IMR-90 (cell line): ENCODE measurements around the gene CCDC69.

Experiments used
- BHLHE40 ChIP-seq: fragments of 150-350 bp; IDR thresholded peaks from 2 replicates; pipeline ENCODE4 v1.6.1; 2016; ENCODE audit warnings: mild to moderate bottlenecking, low read depth, low read length
- CTCF ChIP-seq: conservative IDR thresholded peaks from 2 replicates; pipeline ENCODE4 v1.5.1; 2012; ENCODE audit warnings: mild to moderate bottlenecking, low read depth, low read length, improper control_type of control experiment
- FOS ChIP-seq: fragments of 150-350 bp; IDR thresholded peaks from 2 replicates; pipeline ENCODE4 v1.6.1; 2016; ENCODE audit warnings: low read depth, low read length
- MAFK ChIP-seq: IDR thresholded peaks from 2 replicates; pipeline ENCODE4 v1.6.1; 2012; ENCODE audit warnings: low read depth, low read length, improper control_type of control experiment
- MAZ ChIP-seq: IDR thresholded peaks from 2 replicates; pipeline ENCODE4 v1.6.1; 2012; ENCODE audit warnings: low read depth, mild to moderate bottlenecking, low read length, improper control_type of control experiment, moderate library complexity, borderline replicate concordance
- MXI1 ChIP-seq: IDR thresholded peaks from 2 replicates; pipeline ENCODE4 v1.6.1; 2012; ENCODE audit warnings: low read depth, mild to moderate bottlenecking, low read length, moderate library complexity, borderline replicate concordance
- NFE2L2 ChIP-seq: fragments of 150-350 bp; IDR thresholded peaks from 2 replicates; pipeline ENCODE4 v1.6.1; 2016; ENCODE audit warnings: low read depth, mild to moderate bottlenecking, low read length
- POLR2A ChIP-seq: IDR thresholded peaks from 2 replicates; pipeline ENCODE4 v1.6.1; 2012; ENCODE audit warnings: mild to moderate bottlenecking, low read depth, low read length
- RAD21 ChIP-seq: IDR thresholded peaks from 2 replicates; pipeline ENCODE4 v1.6.1; 2012; ENCODE audit warnings: low read length, improper control_type of control experiment
- RCOR1 ChIP-seq: IDR thresholded peaks from 2 replicates; pipeline ENCODE4 v1.6.1; 2012; ENCODE audit warnings: mild to moderate bottlenecking, low read length, improper control_type of control experiment; ENCODE audit not compliant: insufficient replicate concordance
- RFX5 ChIP-seq: IDR thresholded peaks from 2 replicates; pipeline ENCODE4 v1.8.0; 2012; ENCODE audit warnings: low read depth, mild to moderate bottlenecking, low read length, moderate library complexity
- SMC3 ChIP-seq: fragments of 150-350 bp; IDR thresholded peaks from 2 replicates; pipeline ENCODE4 v1.6.1; 2016; ENCODE audit warnings: low read depth, mild to moderate bottlenecking, antibody characterized with exemption, low read length, moderate library complexity
- USF2 ChIP-seq: fragments of 150-350 bp; IDR thresholded peaks from 2 replicates; pipeline ENCODE4 v1.6.1; 2017; ENCODE audit warnings: mild to moderate bottlenecking, antibody characterized with exemption, low read length, low read depth

GRCh38 chr5:151262532-151262931, 38.6 kb upstream of the CCDC69 start:
- TF ChIP-seq CTCF: no peak
- no peak for TF ChIP-seq POLR2A
- TF ChIP-seq RAD21: no peak
- TF ChIP-seq NFE2L2: no peak
- no peak for TF ChIP-seq MAZ
- no peak for TF ChIP-seq MXI1
- TF ChIP-seq USF2: no peak
- TF ChIP-seq FOS: no peak
- no peak for TF ChIP-seq MAFK
- TF ChIP-seq RFX5: no peak
- TF ChIP-seq RCOR1: no peak
- no peak for TF ChIP-seq SMC3
- TF ChIP-seq BHLHE40: no peak
